Kidney (tissue), 14 donors: Measurements from ENCODE around the gene VGLL4. TPM values are rescaled to one million over a fixed set of nuclear protein-coding genes. Genes with fewer than 3 reads are reported as not detected.
A peak's percentile ranks its signal among the peaks of the same experiment; 100 is the strongest.

ENCODE experiments used
- DNase-seq, 5 donors: peaks; one replicate each; pipeline ENCODE4 v3.0.0-alpha.2; 2013 to 2020
- FAIRE-seq: peaks from 2 replicates; lab custom pipeline; 2012; peaks lifted over from hg19 to GRCh38; lab: Jason Lieb, UNC
- H3K27ac ChIP-seq, 2 donors: one replicate each; pipeline ENCODE4 v1.7.0; 2013; ENCODE audit warnings: low read depth in 2 of 2, low read length in 2 of 2, inconsistent platforms in 1 of 2
- H3K27me3 ChIP-seq: one replicate; pipeline ENCODE4 v1.7.1; 2013; ENCODE audit warnings: low read length, inconsistent platforms; ENCODE audit not compliant: control insufficient read depth, insufficient read depth
- H3K36me3 ChIP-seq, 3 donors: one replicate each; pipeline versions ENCODE4 v1.7.0 to v1.7.1; 2013; ENCODE audit warnings: low read length in 3 of 3, control low read depth in 1 of 3, inconsistent platforms in 1 of 3; ENCODE audit not compliant: insufficient read depth in 3 of 3, control insufficient read depth in 2 of 3
- H3K4me1 ChIP-seq, 3 donors: one replicate each; pipeline versions ENCODE4 v1.7.0 to v1.7.1; 2013; ENCODE audit warnings: low read length in 3 of 3, inconsistent platforms in 1 of 3, low read depth in 1 of 3; ENCODE audit not compliant: control insufficient read depth in 2 of 3, insufficient read depth in 2 of 3
- H3K4me3 ChIP-seq, 3 donors: one replicate each; pipeline versions ENCODE4 v1.7.0 to v1.8.1; 2013; ENCODE audit warnings: low read length in 3 of 3, control low read depth in 1 of 3, inconsistent platforms in 1 of 3
- H3K9ac ChIP-seq, 3 donors: one replicate each; pipeline versions ENCODE4 v1.7.0 to v1.7.1; 2013; ENCODE audit warnings: low read length in 3 of 3, control low read depth in 1 of 3, inconsistent platforms in 1 of 3
- H3K9me3 ChIP-seq, 3 donors: one replicate each; pipeline versions ENCODE4 v1.7.0 to v1.7.1; 2013; ENCODE audit warnings: low read length in 3 of 3, control low read depth in 1 of 3, inconsistent platforms in 1 of 3; ENCODE audit not compliant: control insufficient read depth in 2 of 3, insufficient read depth in 1 of 3
- CTCF ChIP-seq: IDR thresholded peaks from 3 replicates; pipeline ENCODE4 v1.5.1; 2012; ENCODE audit warnings: mild to moderate bottlenecking, moderate library complexity, borderline replicate concordance; ENCODE audit not compliant: insufficient read depth; ENCODE audit errors: extremely low read depth
- intact Hi-C: fragments of 100-400 bp; cut with DNase I; formaldehyde crosslinking; loops from one replicate; pipeline ENCODE4 v1.11.1; 2022
- polyA plus RNA-seq: library from polyadenylated mRNA; stranded (reverse); fragments of 350-450 nt; fragmentation: Illumina TruSeq; extraction: RNeasy Lipid Tissue Mini Kit (QIAGEN cat#74804); gene quantifications from one replicate; pipeline ENCODE4 v1.2.3, GENCODE V29; 2014; ENCODE audit warnings: low read depth, low replicate concordance; ENCODE audit not compliant: insufficient read depth
- total RNA-seq: library from RNA; stranded (reverse); fragmentation: NEBNext Ultra II Directional; extraction: Animal tissue kit (Norgen Biotek cat#: 25700); gene quantifications from one replicate; pipeline ENCODE4 v1.2.1, GENCODE V29; 2021
- donor health status: control.
- donor health status: control.
- donor health status: control.
- donor health status: control.
- donor health status: control.
- donor health status: DM: yes; HTN: yes; CAD: no.
- donor health status: Normal renal cell carcinoma (clear cell type).

The VGLL4 gene
- total and polyA plus RNA-seq, 2 donors from 2014 or later = 41.4 to 78.5 TPM

- Histone ChIP-seq H3K27ac (no peak overlapping the region), H3K4me3 (no peak overlapping the region), H3K4me1 (peaks cover 0 to 17% (median 3%) of the 10 kb centered on the region in 3 donors), H3K27me3 (no peaks in the 10 kb centered on the region), H3K36me3 (peaks cover 0 to 24% (median 11%) of the 10 kb centered on the region in 3 donors), H3K9me3 (no peaks in the 10 kb centered on the region), H3K9ac (no peak overlapping the region)
- no peak for FAIRE-seq
- no peak for TF ChIP-seq CTCF
- intact Hi-C loops = no loop called here
- peak in 1 of 5 donors; percentile 21 for DNase-seq
Measured at GRCh38 chr3:11565072-11565471, 78.6 kb downstream of the VGLL4 start.

DNA sequence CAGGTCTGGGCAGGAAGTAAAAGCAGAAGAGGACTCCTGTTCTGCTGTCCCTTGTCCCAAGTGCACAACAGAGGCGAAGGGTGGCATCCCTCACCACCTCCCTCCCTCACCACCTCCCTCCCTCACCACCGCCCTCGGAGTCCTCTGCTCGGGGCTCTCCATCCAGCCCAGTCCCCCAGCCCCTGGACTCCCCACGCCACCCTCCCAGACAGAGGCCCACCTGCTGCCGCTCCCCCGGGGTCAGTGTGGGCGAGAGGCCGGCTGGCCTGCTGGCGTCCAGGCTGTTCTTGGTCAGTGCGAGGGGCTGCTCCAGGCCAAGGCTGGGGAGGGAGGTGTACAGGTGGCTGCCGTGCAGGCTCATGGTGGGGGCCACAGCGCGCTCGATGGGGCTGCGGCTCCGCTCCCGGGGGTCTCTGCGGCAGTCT, 79.1 kb downstream of the VGLL4 start:
- H3K36me3 ChIP-seq = peaks cover 0 to 24% (median 11%) of the 10 kb centered on the region in 3 donors
- peaks cover 0 to 18% (median 3%) of the 10 kb centered on the region in 3 donors for H3K4me1 ChIP-seq
- H3K27me3 ChIP-seq = no peaks in the 10 kb centered on the region
- H3K9me3 ChIP-seq = no peaks in the 10 kb centered on the region
- H3K9ac ChIP-seq = no peak overlapping the region
- peak in 1 of 5 donors; percentile 64 for DNase-seq
- FAIRE-seq = no peak
- TF ChIP-seq CTCF = no peak
- H3K27ac ChIP-seq = no peak overlapping the region
- intact Hi-C loops = no loop called here
- no peak overlapping the region for H3K4me3 ChIP-seq

- no peak for FAIRE-seq
- H3K27ac ChIP-seq = no peak overlapping the region
- peaks cover 0 to 18% (median 3%) of the 10 kb centered on the region in 3 donors for H3K4me1 ChIP-seq
- intact Hi-C loops = no loop called here
- H3K9me3 ChIP-seq = no peaks in the 10 kb centered on the region
- no peak for TF ChIP-seq CTCF
- no peak overlapping the region for H3K9ac ChIP-seq
- H3K27me3 ChIP-seq = no peaks in the 10 kb centered on the region
- H3K36me3 ChIP-seq = peaks cover 0 to 24% (median 11%) of the 10 kb centered on the region in 3 donors
- H3K4me3 ChIP-seq = no peak overlapping the region
- DNase-seq = peak in 1 of 5 donors; percentile 55
Measured at GRCh38 chr3:11563865-11564185, 79.9 kb downstream of the VGLL4 start.

DNA sequence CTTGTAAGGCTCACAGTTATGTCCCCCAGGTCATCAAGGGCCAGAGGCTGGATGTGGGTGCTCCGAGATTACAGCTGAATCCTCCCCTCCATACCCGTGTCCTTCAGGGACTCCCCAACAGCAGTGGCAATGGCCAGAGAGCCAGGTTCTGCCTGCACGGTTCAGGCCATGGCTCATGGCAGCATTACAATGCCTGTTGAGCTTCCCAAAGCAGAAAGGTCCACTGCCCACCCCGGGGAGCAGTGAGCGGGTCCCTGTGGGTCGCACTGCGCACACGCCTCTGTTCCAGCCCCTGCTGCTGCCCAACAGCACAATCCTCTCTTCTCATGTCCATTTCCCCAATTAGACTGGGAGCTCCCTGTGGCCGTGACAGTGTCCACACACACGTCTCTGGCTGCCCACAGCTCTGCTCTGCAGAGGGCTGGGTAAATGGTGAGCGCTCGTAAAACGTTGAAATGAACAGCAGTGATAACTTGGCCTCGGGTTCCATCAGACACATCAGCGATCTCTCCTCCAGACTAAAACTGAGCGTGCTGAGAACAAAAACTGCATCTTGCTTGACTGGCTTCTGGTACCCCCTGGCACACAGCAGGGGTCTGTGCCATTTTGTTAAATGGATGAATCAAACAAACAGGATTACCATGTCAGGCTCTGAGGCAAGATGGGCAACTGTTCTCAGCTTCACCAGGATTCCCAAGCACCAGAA, 80.4 kb downstream of the VGLL4 start:
- intact Hi-C loops = no loop called here
- Histone ChIP-seq H3K9me3 (no peaks in the 10 kb centered on the region), H3K4me1 (peaks cover 0 to 18% (median 3%) of the 10 kb centered on the region in 3 donors), H3K27me3 (no peaks in the 10 kb centered on the region), H3K9ac (no peak overlapping the region), H3K4me3 (no peak overlapping the region), H3K27ac (no peak overlapping the region), H3K36me3 (peaks cover 0 to 24% (median 11%) of the 10 kb centered on the region in 3 donors)
- FAIRE-seq (no peak), DNase-seq (peak in 1 of 5 donors; percentile 38)
- TF ChIP-seq CTCF = no peak
